Testis (tissue), 2 donors: ENCODE results near the gene ZMYM2.

ENCODE experiments used
- POLR2A ChIP-seq: fragments of 450-650 bp; IDR thresholded peaks from one replicate; pipeline ENCODE4 v1.6.1; 2017; ENCODE audit warnings: antibody characterized with exemption, mild to moderate bottlenecking, moderate library complexity
- TF ChIP-seq, protein P1 (sequence below), 3 experiments: fragments of 450-650 bp in 2 of 3; fragments of 200-600 bp in 1 of 3; sonication (generic) in 1 of 3; IDR thresholded peaks; one replicate each; pipeline ENCODE4 v1.5.1; 2016 to 2019; ENCODE audit warnings: antibody characterized with exemption in 3 of 3, mild to moderate bottlenecking in 2 of 3, moderate library complexity in 1 of 3

- TF ChIP-seq, protein P1, sequence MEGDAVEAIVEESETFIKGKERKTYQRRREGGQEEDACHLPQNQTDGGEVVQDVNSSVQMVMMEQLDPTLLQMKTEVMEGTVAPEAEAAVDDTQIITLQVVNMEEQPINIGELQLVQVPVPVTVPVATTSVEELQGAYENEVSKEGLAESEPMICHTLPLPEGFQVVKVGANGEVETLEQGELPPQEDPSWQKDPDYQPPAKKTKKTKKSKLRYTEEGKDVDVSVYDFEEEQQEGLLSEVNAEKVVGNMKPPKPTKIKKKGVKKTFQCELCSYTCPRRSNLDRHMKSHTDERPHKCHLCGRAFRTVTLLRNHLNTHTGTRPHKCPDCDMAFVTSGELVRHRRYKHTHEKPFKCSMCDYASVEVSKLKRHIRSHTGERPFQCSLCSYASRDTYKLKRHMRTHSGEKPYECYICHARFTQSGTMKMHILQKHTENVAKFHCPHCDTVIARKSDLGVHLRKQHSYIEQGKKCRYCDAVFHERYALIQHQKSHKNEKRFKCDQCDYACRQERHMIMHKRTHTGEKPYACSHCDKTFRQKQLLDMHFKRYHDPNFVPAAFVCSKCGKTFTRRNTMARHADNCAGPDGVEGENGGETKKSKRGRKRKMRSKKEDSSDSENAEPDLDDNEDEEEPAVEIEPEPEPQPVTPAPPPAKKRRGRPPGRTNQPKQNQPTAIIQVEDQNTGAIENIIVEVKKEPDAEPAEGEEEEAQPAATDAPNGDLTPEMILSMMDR (IDR thresholded peaks at IDR 0.05), result no peak
- no peak for TF ChIP-seq POLR2A
Measured at GRCh38 chr13:20125783-20126165, 167.2 kb downstream of the ZMYM2 start.
